PC-3 (cell line): ENCODE data around the gene UBFD1.

Experiments used
- CTCF ChIP-seq: fragments of 300-600 bp; sonication (generic); conservative IDR thresholded peaks from 2 replicates; pipeline ENCODE4 v1.5.1; 2017; ENCODE audit warnings: antibody characterized with exemption, low read depth, mild to moderate bottlenecking, low read length
- EZH2 ChIP-seq: fragments of 300-600 bp; sonication (generic); IDR thresholded peaks from one replicate; pipeline ENCODE4 v1.6.1; 2017; ENCODE audit warnings: antibody characterized with exemption, mild to moderate bottlenecking, low read length; ENCODE audit not compliant: unreplicated experiment
- EZH2phosphoT487 ChIP-seq: fragments of 300-600 bp; sonication (generic); IDR thresholded peaks from 2 replicates; pipeline ENCODE4 v1.6.1; 2018; ENCODE audit warnings: mild to moderate bottlenecking, antibody characterized with exemption, low read length, borderline replicate concordance

- TF ChIP-seq CTCF: no peak
- TF ChIP-seq EZH2: no peak
- no peak for TF ChIP-seq EZH2phosphoT487
Measured at GRCh38 chr16:23607726-23608125, 50.2 kb downstream of the UBFD1 start.
